Left ventricle myocardium inferior (tissue), 1 donor: ENCODE results near the gene DIPK1B. TPM values are rescaled to one million over a fixed set of nuclear protein-coding genes. Genes with fewer than 3 reads are reported as not detected.

Experiments
- DNase-seq: peaks from one replicate; pipeline ENCODE4 v3.0.0-alpha.2; 2020
- H3K27ac ChIP-seq: fragments of 200-600 bp; replicated peaks from 2 replicates; pipeline ENCODE4 v1.8.0; 2021
- H3K27me3 ChIP-seq: fragments of 200-600 bp; 2 replicates; pipeline ENCODE4 v1.8.0; 2021; ENCODE audit warnings: low read depth
- H3K36me3 ChIP-seq: fragments of 200-600 bp; 2 replicates; pipeline ENCODE4 v1.8.0; 2021
- H3K4me1 ChIP-seq: fragments of 200-600 bp; 2 replicates; pipeline ENCODE4 v1.8.0; 2021
- H3K4me3 ChIP-seq: fragments of 200-600 bp; 2 replicates; pipeline ENCODE4 v1.8.0; 2021; ENCODE audit warnings: mild to moderate bottlenecking, moderate library complexity
- H3K9me3 ChIP-seq: fragments of 200-600 bp; replicated peaks from 2 replicates; pipeline ENCODE4 v1.8.0; 2021
- CTCF ChIP-seq: fragments of 200-600 bp; IDR thresholded peaks from 2 replicates; pipeline ENCODE4 v1.8.0; 2021; ENCODE audit warnings: antibody characterized with exemption, mild to moderate bottlenecking, borderline replicate concordance
- intact Hi-C: fragments of 100-400 bp; cut with micrococcal nuclease; formaldehyde crosslinking; loops from one replicate; pipeline ENCODE4 v1.11.0; 2022
- total RNA-seq: library from RNA; stranded (reverse); fragmentation: NEBNext Ultra II Directional; extraction: Animal tissue kit (Norgen Biotek cat#: 25700); gene quantifications from one replicate; pipeline ENCODE4 v1.2.1, GENCODE V29; 2021
- donor health status: DM: no; HTN: yes; CAD: no; lungs with severe emphysema.

The DIPK1B gene
- total RNA-seq, 1 donor from 2014 or later = 21.4 TPM

- H3K4me3 ChIP-seq = peak overlapping the region; percentile 97
- no peaks in the 10 kb centered on the region for H3K9me3 ChIP-seq
- no peak for DNase-seq
- H3K36me3 ChIP-seq = no peaks in the 10 kb centered on the region
- H3K4me1 ChIP-seq = peaks cover 93% of the 10 kb centered on the region
- TF ChIP-seq CTCF = no peak
- H3K27ac ChIP-seq = peak overlapping the region; percentile 97
- no peaks in the 10 kb centered on the region for H3K27me3 ChIP-seq
- intact Hi-C loops = no loop called here
Measured at GRCh38 chr9:136686534-136686793, 25.9 kb upstream of the DIPK1B start.

GRCh38 chr9:136686794-136687711 lies 25.3 kb upstream of the DIPK1B start, which contains the start of gene AGPAT2:
Gene AGPAT2, minus strand, starts transcription at chr9:136687457. Its CDS starts 100 bp downstream, at chr9:136687357.
- Histone ChIP-seq H3K27me3 (no peaks in the 10 kb centered on the region), H3K27ac (peak within 1 kb of the TSS; percentile 97), H3K36me3 (no peaks in the 10 kb centered on the region), H3K4me1 (peaks cover 98% of the 10 kb centered on the region), H3K4me3 (peak within 1 kb of the TSS; percentile 97), H3K9me3 (no peaks in the 10 kb centered on the region)
- DNase-seq = peak; percentile 89
- TF ChIP-seq CTCF = no peak
- intact Hi-C loops = no loop called here

GRCh38 chr9:136687721-136688223 lies 24.6 kb upstream of the DIPK1B start:
- H3K27ac ChIP-seq = peak overlapping the region; percentile 97
- H3K9me3 ChIP-seq = no peaks in the 10 kb centered on the region
- intact Hi-C loops = no loop called here
- no peaks in the 10 kb centered on the region for H3K36me3 ChIP-seq
- no peaks in the 10 kb centered on the region for H3K27me3 ChIP-seq
- no peak for TF ChIP-seq CTCF
- peak; percentile 48 for DNase-seq
- H3K4me1 ChIP-seq = peaks cover 98% of the 10 kb centered on the region
- peak overlapping the region; percentile 97 for H3K4me3 ChIP-seq

- no peak for TF ChIP-seq CTCF
- intact Hi-C loops = no loop called here
Measured at GRCh38 chr9:136688274-136689107, 23.9 kb upstream of the DIPK1B start.

GRCh38 chr9:136689108-136689460 lies 23.3 kb upstream of the DIPK1B start:
- H3K27me3 ChIP-seq = no peaks in the 10 kb centered on the region
- intact Hi-C loops = no loop called here
- H3K36me3 ChIP-seq = no peaks in the 10 kb centered on the region
- H3K9me3 ChIP-seq = no peaks in the 10 kb centered on the region
- H3K4me3 ChIP-seq = no peak overlapping the region
- TF ChIP-seq CTCF = no peak
- H3K4me1 ChIP-seq = peaks cover 98% of the 10 kb centered on the region
- peak overlapping the region; percentile 97 for H3K27ac ChIP-seq
- DNase-seq = no peak

More at GRCh38 chr9:136688274-136689107, 23.9 kb upstream of the DIPK1B start:
- no peak overlapping the region for H3K4me3 ChIP-seq
- peaks cover 98% of the 10 kb centered on the region for H3K4me1 ChIP-seq
- DNase-seq = peak; percentile 16
- H3K36me3 ChIP-seq = no peaks in the 10 kb centered on the region
- no peaks in the 10 kb centered on the region for H3K27me3 ChIP-seq
- H3K9me3 ChIP-seq = no peaks in the 10 kb centered on the region
- H3K27ac ChIP-seq = peak overlapping the region; percentile 97
